Femur (tissue), 1 donor: ENCODE data around the gene GARIN3.
"Not testable (repeated sequence)": the region's sequence is repeated elsewhere in the genome, so short reads cannot be mapped to it uniquely, and the experiment has no call there.

Source experiments
- DNase-seq: peaks from one replicate; pipeline ENCODE4 v3.0.0-alpha.2; 2017

Gene GARIN3

DNA sequence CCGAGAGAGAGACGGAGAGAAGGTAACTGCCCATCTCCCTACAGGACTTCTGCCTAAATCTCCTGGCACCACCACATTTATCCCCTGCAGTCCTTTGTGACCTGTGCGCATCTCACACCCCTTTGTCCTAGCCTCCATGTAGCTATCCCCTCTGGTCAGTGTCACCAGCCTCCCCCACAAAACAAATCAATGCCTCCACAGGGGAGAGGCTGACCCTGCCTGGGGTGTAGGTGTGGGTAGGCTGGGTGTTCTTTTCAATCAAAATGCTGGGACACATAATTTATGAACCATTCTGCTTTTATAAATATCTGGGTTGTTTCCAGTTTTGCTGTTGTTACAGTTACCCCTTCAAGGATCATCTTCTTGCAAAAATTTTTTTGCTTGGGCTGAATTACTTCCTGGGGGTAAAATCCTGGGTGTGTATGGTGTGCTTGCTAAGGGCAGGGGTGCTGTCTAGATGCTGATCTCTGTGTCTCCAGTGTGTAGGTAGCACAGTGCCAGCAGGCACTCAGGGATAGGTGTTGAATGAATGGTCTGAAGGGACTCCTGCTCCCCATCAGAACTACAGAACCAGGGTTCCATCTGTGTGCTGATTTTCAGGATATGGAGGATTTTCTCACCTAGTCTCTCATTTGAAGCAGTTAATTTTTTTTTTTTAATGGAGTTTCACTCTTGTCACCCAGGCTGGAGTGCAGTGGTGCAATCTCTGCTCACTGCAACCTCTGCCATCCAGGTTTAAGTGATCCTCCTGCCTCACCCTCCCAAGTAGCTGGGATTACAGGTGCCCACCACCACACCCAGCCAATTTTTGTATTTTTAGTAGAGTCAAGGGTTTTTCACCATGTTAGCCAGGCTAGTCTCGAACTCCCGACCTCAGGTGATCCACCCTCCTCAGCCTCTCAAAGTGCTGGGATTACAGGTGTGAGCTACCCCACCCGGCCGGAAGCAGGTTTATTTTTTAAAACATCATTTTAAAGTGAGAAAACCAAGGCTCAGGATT lies at the start of gene GARIN3:
Gene GARIN3, minus strand, starts transcription at position 51 of the 1,000 bp plus-strand sequence. CDS start 96 bp downstream, outside the sequence.
- DNase-seq = no peak

DNA sequence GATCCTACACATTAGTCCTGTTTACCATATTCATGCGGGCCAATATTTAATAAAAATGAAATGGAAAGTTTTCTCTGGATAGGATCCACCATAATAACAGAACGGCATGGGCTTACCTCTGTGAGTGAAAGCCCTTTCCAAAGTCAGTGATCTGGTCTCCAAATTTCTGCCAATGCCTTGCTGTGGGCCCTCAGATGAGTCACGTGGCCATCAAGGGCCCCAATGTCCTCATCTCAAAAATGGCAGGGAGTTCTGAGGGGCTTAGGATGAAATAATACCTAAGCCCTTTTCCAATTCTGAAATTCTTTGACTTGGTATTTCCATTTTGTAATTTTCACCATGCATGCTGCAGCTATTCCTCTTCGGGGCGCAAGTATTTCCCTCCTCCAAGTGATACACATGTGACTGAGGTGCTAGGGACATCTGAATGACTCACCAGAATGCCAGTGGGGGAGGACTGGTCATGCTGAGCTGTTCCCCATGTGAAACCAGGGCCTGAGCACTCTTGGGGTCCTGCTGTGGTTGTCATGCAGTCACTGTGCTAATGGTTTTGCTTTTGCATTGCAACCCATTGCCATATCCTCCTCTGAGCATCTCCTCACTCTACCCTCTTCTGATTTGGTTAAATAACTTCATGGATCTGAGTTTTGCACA lies 49.6 kb upstream of the GARIN3 start:
- DNase-seq = no peak

DNA sequence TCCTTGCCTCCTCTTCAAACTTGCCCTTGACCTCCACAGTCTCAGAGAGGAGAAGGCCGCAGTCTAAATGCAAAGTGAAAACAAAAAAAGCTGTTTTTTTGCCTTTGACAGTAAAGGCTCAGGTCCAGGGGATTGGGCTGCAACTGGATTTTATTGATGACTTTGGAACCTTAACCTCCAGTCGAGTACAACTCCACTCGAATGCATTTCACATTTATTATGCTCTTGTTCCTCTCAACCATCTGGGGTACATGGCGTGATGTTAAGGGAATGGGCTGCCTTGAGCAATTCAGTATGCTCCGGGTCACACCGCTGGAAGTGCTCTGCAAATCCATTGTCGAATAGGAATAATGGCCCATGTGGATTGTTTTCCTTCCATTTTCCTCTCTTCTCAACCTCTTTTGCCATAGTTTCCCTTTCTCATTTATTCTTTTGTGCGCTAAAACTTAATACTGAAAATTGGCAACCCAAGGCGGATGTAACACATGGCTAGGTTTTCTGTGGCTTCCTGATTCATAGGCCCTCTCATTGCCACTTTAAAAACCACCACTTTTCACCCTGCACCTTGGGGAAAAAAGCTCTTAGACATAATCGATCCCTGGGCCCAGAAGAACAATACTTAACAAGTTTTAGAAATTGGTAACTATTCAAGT lies 48.9 kb upstream of the GARIN3 start:
- DNase-seq = no peak

DNA sequence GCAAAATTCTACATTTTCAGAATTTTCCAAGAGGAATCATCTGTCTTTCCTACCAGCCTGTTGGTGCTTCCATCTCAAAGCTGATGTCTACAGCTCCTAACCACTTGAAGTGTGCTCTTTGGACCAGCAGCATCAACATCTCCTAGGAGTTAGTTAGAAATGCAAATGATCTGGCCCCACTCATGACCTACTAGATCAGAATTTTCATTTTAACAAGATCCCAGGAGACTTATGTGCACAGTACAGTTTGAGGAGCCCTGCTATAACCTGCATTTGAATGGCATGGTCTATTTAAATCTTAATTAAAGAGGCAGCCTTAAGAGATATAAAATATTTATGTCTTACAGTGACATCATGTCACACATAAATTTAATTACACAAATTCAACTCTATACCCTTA lies 48.4 kb upstream of the GARIN3 start:
- no peak for DNase-seq

DNA sequence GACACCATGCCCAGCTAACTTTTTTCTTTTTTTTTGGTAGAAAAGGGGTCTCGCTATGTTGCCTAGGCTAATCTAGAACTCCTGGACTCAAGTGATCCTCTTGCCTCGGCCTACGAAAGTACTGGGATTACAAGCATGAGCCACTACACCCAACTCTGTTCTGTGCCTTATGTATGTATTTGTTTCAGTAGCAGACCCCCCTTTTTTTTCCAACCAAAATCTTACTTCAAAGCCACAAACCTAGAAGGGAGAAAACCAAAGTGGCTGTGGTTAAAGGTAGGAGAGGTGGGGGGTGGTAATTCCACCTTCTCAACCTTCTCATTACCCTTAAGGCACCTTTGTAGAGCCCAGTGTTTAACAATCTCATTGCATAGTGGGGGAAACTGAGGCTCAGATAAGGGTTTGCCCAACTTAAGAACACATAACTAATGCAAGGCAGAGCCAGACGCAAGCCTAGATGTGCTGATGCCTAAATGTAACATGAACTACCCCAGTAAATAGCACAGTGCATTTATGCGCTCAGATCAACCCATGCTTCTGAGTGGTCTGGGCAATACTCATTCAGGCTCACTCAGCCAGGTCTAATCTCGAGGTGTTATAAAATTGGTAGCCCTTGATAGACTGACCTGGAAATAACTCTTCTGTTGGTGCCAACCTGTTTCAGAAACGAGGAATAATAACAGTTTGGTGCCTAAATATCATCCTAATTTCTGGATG lies 47.6 kb upstream of the GARIN3 start:
- no peak for DNase-seq

DNA sequence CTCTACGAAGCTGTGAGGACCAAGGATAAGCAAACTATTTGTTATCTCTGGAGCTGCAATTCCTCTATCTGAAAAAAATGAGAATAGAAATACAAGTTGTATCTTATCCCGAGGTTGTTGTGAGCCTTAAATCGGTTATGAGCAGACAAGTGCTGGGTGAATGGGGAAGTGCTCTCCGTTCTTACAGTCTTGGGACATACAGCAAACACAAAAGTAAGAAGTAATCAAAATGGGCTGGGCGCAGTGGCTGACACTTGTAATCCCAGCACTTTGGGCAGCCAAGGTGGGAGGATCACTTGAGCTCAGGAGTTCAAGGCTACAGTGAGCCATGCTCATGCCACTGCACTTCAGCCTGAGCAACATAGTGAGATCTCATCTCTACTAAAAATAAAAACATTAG lies 46.2 kb upstream of the GARIN3 start:
- DNase-seq = no peak

DNA sequence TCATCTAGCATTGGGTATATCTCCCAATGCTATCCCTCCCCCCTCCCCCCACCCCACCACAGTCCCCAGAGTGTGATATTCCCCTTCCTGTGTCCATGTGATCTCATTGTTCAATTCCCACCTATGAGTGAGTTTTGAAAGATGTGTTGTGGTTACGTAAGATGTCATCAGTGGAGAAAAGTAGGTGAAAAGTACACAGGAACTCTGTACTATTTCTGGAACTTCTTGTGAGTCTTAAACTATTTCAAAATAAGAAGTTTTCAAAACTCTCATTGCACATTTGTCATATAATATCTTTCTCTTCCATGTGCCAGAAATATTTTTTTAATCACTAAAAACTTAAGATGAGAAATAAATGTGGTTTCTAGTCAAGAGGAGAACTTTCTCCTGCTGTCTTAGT lies 44.6 kb upstream of the GARIN3 start:
- DNase-seq = not testable (repeated sequence)

DNA sequence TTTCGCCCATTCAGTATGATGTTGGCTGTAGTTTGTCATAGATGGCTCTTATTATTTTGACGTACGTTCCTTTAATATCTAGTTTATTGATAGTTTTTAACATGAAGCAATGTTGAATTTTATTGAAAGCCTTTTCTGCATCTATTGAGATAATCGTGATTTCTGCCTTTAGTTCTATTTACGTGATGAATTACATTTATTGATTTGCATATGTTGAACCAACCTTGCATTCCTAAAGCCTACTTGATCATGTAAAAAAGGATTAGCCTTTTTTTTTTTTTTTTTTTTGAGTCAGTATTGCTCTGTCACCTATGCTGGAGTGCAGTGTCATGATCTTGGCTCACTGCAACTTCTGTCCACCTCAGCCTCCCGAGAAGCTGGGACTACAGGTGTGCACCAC lies 39.6 kb upstream of the GARIN3 start:
- no peak for DNase-seq

DNA sequence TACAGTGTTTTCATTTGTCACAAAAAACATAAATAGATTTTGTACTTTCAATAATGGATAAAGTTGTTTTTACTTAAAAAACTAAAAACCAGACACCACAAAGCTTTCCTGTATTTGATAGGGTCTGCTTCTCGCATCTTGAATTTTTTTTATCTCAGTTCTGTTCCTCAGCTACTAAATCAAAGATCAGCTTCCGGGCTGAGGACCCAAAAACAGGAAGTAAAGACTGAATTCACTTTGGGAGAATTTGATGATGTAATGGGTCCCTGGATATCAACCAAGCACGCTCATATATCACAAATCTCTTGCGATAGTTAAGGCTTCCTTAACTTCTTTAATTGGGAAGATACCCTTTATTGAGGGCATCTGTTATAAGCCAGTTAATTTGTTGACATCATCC lies 38.7 kb upstream of the GARIN3 start:
- no peak for DNase-seq

DNA sequence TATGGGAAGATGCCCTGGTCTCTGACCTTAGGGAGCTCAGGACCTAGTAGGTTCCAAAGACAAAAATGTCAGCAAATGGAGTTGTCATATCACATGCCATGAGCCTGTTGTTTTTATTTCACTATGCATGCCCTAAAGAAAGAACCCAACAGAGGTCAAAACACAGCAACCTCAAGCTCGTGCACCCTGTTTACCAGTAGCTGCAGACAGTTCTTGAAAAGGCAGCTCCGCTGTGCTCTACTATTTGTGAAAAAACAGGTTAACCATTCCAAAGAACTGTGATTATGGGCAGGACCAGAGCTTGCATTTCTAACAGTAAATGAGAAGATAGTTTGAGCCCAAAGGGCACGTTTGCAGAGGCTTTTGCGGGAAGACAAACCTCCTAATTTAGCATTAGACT lies 37.4 kb upstream of the GARIN3 start:
- peak; percentile 30 for DNase-seq

DNA sequence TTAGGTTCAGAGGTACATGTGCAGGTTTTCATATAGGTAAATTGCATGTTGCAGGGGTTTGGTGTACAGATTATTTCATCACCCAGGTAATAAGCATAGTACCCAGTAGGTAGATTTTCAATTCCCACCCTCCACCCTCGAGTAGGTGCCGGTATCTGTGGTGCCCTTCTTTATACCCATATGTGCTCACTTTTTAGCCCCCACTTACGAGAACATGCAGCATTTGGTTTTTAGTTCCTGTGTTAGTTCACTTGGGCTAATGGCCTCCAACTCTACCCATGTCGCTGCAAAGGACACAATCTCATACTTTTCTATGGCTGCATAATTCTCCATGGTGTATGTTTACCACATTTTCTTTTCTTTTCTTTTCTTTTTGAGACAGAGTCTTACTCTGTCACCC lies 35.8 kb upstream of the GARIN3 start:
- DNase-seq = no peak

DNA sequence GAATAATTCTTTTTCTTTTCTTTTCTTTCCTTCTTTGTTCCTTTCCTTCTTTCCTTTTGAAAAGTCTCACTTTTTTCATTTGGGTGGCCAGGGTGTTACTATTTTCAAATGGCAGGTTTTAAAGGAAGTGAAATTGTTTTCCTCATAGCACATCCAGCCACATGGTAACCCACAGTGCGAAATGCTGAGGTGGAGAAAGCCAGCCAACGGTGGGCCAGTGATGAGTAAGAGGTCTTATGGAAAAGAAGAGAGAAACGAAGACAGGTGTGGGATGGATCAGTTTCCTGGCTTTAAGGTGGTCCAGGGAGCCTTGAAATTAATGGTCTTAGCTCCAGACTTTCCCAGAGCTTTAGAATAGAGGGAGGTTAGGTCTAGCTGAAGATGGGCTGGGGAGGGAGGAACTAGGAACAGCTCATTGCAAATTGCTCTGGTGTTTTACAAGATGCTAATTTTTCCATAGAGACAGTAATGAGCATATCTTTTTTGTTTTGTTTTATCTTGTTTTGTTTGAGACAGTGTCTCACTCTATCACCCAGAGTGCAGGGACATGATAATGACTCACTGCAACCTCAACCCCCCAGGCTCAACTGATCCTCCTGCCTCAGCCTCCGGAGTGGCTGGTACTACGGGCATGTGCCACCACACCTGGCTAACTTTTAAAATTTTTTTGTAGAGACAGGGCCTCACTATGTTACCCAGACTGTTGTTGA lies 32.4 kb upstream of the GARIN3 start:
- DNase-seq = no peak

DNA sequence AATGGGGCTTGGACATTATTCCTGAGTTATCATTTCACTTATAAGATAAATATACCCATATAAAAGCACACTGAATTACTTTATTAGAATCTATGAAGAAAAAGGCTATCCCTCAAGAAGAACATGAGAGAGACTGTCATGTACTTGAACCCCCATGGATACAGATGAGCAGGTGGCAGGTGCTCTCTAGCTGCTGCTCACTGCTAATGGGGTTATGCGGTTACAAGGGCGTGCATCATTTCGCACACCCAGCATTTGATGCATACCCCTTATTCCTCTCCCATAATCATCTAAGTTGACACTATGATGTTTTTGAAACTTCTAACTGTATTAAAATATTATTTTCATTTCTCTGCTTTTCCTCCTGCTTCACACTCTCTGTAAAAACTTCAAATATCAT lies 31.0 kb upstream of the GARIN3 start:
- no peak for DNase-seq

DNA sequence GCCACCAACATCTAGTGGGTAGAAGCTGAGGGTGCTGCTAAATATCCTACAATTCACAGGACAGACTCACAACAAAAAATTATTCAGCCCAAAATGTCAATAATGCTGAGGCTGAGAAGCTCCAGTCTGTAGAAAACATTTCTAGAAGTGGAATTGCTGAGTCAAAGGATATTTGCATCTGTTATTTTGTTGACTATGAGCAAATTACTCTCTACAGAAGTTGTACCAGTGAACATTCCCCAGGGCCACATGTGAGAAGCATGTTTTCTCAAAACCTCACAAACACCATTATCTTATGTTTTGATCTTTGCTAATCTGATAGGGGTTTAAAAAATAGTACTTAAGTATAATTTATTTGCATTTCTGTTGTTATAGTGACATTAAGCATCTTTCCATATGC lies 30.0 kb upstream of the GARIN3 start:
- DNase-seq = no peak

DNA sequence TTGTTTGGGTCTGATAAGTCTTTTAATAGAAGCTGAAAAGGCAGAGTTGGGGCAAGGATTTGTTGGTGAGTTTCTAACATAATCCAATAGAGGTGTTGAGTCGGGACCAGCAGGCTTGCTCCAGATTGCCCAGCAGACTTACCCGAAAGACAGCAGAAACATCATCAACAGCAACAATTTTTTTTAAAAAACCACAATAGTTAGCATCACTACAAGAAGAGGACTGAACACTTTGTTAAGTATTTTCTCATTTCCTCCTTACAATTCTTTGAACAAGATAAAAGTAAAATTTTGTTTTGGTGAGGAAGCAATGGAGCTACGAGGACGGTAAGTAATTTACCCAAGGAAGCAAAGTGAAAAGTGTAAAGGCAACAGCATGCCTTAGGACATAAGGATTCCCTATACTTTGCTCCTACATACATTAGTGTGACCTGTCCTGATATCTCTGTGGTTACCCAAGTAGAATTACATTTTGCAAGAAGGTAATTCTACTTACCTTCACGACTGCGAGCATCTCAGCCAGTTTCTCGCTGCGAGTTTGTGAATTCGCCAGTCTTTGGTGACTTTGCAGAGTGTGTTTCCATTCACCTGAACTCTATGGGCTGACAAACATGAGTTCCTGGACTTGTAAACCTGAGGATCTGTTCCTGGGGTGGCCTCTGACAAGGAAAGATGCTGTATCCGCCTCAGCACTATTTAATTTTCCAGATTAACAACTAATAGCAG lies 27.8 kb upstream of the GARIN3 start:
- DNase-seq = no peak

DNA sequence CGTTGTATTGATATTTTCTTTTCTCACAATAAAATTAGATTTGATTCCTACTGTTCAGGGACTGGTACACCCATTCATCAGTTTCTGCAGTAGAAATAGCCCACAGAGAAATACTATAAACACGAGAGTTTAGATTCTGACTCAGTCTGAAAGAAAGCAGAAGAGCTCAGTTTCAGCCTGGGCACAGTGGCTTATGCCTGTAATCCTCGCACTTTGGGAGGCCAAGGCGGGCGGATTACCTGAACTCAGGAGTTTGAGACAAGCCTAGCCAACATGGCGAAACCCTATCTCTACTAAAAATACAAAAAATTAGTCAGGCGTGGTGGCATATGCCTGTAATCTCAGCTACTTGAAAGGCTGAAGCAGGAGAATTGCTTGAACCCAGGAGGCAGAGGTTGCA lies 23.2 kb upstream of the GARIN3 start:
- no peak for DNase-seq

DNA sequence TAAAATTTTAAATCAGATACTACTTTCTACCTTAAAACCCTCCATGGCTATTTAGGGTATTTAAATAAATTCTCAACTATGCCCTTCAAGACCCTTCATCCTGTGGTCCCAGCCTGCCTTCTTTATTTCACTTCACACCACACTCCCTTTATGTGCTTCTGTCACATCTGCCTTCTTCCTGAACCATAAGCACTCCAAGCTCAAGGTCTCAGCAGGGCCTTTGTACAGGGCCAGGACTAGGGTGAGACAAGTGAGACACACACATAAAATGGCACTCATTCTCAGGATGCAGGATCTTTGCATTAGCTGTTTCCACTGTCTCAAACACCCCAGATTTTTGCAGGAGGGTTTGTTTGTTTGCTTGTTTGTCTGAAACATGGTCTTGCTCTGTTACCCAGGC lies 22.2 kb upstream of the GARIN3 start:
- no peak for DNase-seq

DNA sequence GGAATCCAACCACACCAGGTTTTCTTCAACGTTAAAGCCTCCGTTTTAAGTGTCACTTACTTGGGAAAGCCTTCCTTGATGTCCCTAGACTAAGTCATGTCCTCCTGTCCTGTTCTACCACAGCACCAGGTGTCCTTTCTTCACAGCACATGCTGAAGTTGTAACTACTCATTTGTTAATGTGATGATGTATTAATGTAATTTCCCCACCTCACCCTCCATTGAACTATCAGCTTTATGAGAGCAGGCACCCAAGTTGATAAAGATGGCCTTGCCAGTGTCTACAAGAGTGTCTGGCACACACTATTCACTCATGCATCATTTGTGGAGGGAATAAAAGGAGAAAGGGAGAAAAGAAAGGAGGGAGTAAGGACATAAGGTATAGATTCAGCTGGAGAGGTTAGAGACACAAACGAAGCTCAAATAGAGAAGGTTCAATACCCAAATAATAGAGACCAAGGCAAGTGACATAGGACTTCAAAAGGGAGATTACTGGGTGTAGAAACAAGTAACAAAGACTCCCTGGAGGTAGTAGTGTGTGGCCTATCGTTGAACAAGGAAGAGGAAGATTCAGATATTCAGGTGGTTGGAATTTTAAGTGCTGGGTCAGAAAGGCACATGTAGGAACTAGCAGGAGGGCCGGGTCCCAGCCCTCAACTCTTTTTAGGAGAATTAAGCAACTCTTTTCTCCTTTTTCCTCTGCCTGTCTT lies 21.1 kb upstream of the GARIN3 start:
- DNase-seq = no peak

DNA sequence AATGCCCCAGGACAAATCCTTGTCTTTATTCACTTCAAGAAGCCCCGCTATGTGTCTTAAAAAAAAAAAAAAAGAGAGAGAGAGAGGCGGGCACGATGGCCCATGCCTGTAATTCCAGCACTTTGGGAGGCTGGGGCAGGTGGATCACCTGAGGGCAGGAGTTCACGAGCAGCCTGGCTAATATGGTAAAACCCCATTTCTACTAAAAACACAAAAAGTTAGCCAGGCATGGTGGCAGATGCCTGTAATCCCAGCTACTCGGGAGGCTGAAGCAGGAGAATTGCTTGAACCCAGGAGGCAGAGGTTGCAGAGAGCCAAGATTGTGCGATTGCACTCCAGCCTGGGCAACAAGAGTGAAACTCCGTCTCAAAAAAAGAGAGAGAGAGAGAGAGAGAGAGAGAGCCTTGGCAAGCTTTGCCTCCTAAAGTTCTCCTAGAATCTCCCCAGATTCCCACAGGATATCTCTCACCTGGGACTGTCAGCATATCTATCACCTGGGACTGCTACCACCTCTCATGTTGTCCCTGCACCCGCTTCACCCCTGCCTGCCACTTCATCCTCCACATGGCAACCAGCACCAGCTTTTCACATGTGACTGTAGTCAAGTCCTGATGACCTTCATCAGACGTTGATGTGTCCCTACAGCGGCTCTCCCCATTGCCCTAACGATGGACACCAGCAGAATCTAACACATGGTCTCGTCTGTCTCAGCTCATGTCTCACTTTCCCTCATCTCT lies 20.4 kb upstream of the GARIN3 start:
- no peak for DNase-seq

DNA sequence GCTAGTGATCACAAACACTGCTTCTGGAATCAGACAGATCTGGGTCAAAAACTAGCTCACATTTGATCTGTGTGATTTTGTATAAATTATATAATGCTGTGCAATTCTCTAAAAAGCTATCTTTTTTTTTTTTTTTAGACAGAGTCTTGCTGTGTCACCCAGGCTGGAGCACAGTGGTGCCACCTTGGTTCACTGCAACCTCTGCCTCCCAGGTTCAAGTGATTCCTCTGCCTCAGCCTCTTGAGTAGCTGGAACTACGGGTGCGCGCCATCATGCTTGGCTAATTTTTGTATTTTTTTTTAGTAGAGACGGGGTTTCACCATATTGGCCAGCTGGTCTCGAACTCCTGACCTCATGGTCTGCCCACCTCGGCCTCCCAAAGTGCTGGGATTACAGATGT lies 19.1 kb upstream of the GARIN3 start:
- DNase-seq = not testable (repeated sequence)
